Breast epithelium (tissue), 3 donors: ENCODE results near the gene PLPP1.

ENCODE experiments used
- POLR2A ChIP-seq: fragments of 450-650 bp; IDR thresholded peaks from one replicate; pipeline ENCODE4 v1.6.1; 2016; ENCODE audit warnings: antibody characterized with exemption, mild to moderate bottlenecking, moderate library complexity
- POLR2AphosphoS5 ChIP-seq, 3 donors: sonication (generic); formaldehyde crosslinking; IDR thresholded peaks; one replicate each; pipeline ENCODE4 v1.6.1; 2017; ENCODE audit warnings: antibody characterized with exemption in 3 of 3

- no peak for TF ChIP-seq POLR2AphosphoS5 (IDR thresholded peaks at IDR 0.05)
- TF ChIP-seq POLR2A: no peak
Measured at GRCh38 chr5:55541056-55541635, 6.4 kb upstream of the PLPP1 start.
